Lung (tissue), 12 donors: ENCODE results near the gene UXS1. TPM values are rescaled to one million over a fixed set of nuclear protein-coding genes. Genes with fewer than 3 reads are reported as not detected.

Experiments
- ATAC-seq: fragments of 200-7000 bp; cut with Tn5 transposase; one replicate; pipeline ENCODE4 v1.9.1; 2020; ENCODE audit warnings: moderate number of reproducible peaks; ENCODE audit not compliant: insufficient read depth, low FRiP score
- DNase-seq, 3 donors: peaks; one replicate each; pipeline ENCODE4 v3.0.0-alpha.2; 2013 to 2017
- H3K27ac ChIP-seq, 2 donors: one replicate each; pipeline ENCODE4 v1.5.1; 2013; ENCODE audit warnings: mild to moderate bottlenecking in 2 of 2, moderate library complexity in 2 of 2, control low read depth in 1 of 2, inconsistent platforms in 1 of 2, low read depth in 1 of 2, low read length in 1 of 2
- H3K27me3 ChIP-seq, 3 donors: one replicate each; pipeline ENCODE4 v1.5.1; 2013; ENCODE audit warnings: low read length in 2 of 3; ENCODE audit not compliant: control insufficient read depth in 3 of 3, insufficient read depth in 3 of 3
- H3K36me3 ChIP-seq, 4 donors: one replicate each; pipeline ENCODE4 v1.5.1; 2013; ENCODE audit warnings: low read length in 4 of 4, mild to moderate bottlenecking in 1 of 4, moderate library complexity in 1 of 4; ENCODE audit not compliant: control insufficient read depth in 4 of 4, insufficient read depth in 4 of 4
- H3K4me1 ChIP-seq, 5 donors: one replicate each; pipeline ENCODE4 v1.5.1; 2013; ENCODE audit warnings: low read length in 5 of 5, mild to moderate bottlenecking in 2 of 5, moderate library complexity in 1 of 5; ENCODE audit not compliant: control insufficient read depth in 5 of 5, insufficient read depth in 5 of 5
- H3K4me3 ChIP-seq: one replicate; pipeline ENCODE4 v1.5.1; 2013; ENCODE audit warnings: mild to moderate bottlenecking, control low read depth, moderate library complexity
- H3K9ac ChIP-seq, 2 donors: one replicate each; pipeline ENCODE4 v1.5.1; 2013; ENCODE audit warnings: low read length in 2 of 2, control low read depth in 1 of 2; ENCODE audit not compliant: insufficient read depth in 1 of 2
- H3K9me3 ChIP-seq, 4 donors: one replicate each; pipeline ENCODE4 v1.5.1; 2013; ENCODE audit warnings: low read length in 3 of 4, mild to moderate bottlenecking in 1 of 4, moderate library complexity in 1 of 4; ENCODE audit not compliant: control insufficient read depth in 4 of 4, insufficient read depth in 3 of 4
- CTCF ChIP-seq: IDR thresholded peaks from 2 replicates; pipeline ENCODE4 v1.5.1; 2012; ENCODE audit warnings: mild to moderate bottlenecking; ENCODE audit errors: control extremely low read depth, extremely low read depth
- WGBS, 2 donors: extraction: QIAGEN DNeasy Blood & Tissue Kit; methylation state at CpG; one replicate each; pipeline ENCODE4 v1.1.7; 2013; 5-methylcytosine and 5-hydroxymethylcytosine counted together
- polyA plus RNA-seq, 2 donors: library from polyadenylated mRNA; stranded (reverse); fragments of 200-250 nt; gene quantifications; one replicate each; pipeline ENCODE4 v1.2.1, GENCODE V29; 2013
- total RNA-seq, 2 donors: library from RNA; depleted of rRNA in 1 of 2; stranded (reverse); fragments of >200 nt in 1 of 2; gene quantifications; one replicate each; pipeline ENCODE4 v1.2.1, GENCODE V29; 2014 to 2021
- donor health status: control.
- donor health status: control.
- donor health status: Bipolar disorder and iron deficiency.
- donor health status: healthy.
- donor health status: DM: yes; HTN: yes; CAD: no.

The UXS1 gene
- total and polyA plus RNA-seq, 4 donors: 24.6 to 96.5 (median 43.1) TPM

- ATAC-seq (no peak), DNase-seq (no peak)
- H3K9ac ChIP-seq: no peak overlapping the region
- no peak overlapping the region for H3K27ac ChIP-seq
- peaks cover 0 to 14% (median 3%) of the 10 kb centered on the region in 4 donors for H3K9me3 ChIP-seq
- WGBS, 2 donors: 77 to 88% methylated on average over 3 of the region's 3 CpGs
- H3K27me3 ChIP-seq: no peaks in the 10 kb centered on the region
- peaks cover 4 to 48% (median 22%) of the 10 kb centered on the region in 4 donors for H3K36me3 ChIP-seq
- TF ChIP-seq CTCF: no peak
- peaks cover 0 to 13% (median 3%) of the 10 kb centered on the region in 5 donors for H3K4me1 ChIP-seq
- H3K4me3 ChIP-seq: no peak overlapping the region
These were observed 36.7 kb downstream of the UXS1 start for GRCh38 chr2:106157416-106157815.

DNA sequence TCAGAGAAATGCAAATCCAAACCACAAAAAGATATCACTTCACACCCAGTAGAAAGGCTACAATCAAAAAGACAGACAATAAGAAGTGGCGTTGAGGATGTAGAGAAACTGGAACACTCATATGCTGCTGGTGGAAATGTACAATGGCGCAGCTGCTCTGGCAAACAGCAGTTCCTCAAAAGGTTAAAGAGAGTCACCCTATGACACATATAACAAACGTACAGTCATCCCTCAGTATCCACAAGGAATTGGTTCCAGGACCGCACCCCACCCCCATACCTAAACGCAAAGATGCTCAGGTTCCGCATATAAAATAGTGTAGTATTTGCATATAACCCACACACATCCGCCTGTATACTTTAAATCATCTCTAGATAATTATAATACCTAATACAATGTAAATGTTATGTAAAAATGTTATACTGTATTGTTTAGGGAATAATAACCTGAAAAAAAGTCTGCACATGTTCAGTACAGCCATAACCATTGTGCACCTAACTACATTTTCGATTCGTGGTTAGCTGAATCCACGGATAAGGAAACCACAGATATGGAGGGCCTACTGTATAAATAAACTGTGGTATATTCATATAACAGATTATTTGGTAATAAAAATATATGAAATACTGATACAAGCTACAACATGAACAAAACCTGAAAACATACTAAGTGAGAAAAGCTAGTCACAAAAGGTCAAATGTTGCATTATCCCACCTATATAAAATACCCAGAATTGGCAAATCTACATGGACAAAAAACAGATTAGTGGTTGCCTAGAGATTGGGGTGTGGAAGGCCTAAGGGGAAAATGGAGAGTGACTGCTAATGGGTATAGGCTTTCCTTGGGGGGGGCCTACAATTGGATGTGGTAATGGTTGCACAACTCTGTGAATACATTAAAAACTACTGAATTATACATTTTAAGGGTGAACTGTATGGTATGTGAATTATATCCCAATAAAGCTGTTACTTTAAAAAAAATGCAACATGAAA is 37.5 kb downstream of the UXS1 start:
- no peak overlapping the region for H3K4me3 ChIP-seq
- peaks cover 0 to 14% (median 3%) of the 10 kb centered on the region in 4 donors for H3K9me3 ChIP-seq
- peaks cover 4 to 48% (median 22%) of the 10 kb centered on the region in 4 donors for H3K36me3 ChIP-seq
- TF ChIP-seq CTCF: no peak
- no peak for ATAC-seq
- no peak for DNase-seq
- no peak overlapping the region for H3K9ac ChIP-seq
- peaks cover 0 to 13% (median 3%) of the 10 kb centered on the region in 5 donors for H3K4me1 ChIP-seq
- WGBS, 2 donors: 80 to 90% methylated on average over 10 of the region's 10 CpGs
- H3K27ac ChIP-seq: no peak overlapping the region
- H3K27me3 ChIP-seq: no peaks in the 10 kb centered on the region

GRCh38 chr2:106153781-106154180 is 40.3 kb downstream of the UXS1 start:
- H3K9me3 ChIP-seq: peaks cover 0 to 14% (median 3%) of the 10 kb centered on the region in 4 donors
- peaks cover 0 to 4% (median under 1%) of the 10 kb centered on the region in 5 donors for H3K4me1 ChIP-seq
- H3K27ac ChIP-seq: no peak overlapping the region
- no peak overlapping the region for H3K9ac ChIP-seq
- WGBS, 2 donors: 88 to 89% methylated on average over 1 of the region's 1 CpG
- TF ChIP-seq CTCF: no peak
- ATAC-seq (no peak), DNase-seq (no peak)
- H3K27me3 ChIP-seq: no peaks in the 10 kb centered on the region
- H3K4me3 ChIP-seq: no peak overlapping the region
- peaks cover 4 to 42% (median 16%) of the 10 kb centered on the region in 4 donors for H3K36me3 ChIP-seq
